NOMO-1 treated with DMSO at 0.1 percent for 48 hours (cell line): ENCODE results near the gene RBPJ.

Source experiments
- DNase-seq: peaks from one replicate; lab custom pipeline; 2025; ENCODE audit not compliant: unreplicated experiment; lab: John Stamatoyannopoulos, UW

RBPJ gene

DNA sequence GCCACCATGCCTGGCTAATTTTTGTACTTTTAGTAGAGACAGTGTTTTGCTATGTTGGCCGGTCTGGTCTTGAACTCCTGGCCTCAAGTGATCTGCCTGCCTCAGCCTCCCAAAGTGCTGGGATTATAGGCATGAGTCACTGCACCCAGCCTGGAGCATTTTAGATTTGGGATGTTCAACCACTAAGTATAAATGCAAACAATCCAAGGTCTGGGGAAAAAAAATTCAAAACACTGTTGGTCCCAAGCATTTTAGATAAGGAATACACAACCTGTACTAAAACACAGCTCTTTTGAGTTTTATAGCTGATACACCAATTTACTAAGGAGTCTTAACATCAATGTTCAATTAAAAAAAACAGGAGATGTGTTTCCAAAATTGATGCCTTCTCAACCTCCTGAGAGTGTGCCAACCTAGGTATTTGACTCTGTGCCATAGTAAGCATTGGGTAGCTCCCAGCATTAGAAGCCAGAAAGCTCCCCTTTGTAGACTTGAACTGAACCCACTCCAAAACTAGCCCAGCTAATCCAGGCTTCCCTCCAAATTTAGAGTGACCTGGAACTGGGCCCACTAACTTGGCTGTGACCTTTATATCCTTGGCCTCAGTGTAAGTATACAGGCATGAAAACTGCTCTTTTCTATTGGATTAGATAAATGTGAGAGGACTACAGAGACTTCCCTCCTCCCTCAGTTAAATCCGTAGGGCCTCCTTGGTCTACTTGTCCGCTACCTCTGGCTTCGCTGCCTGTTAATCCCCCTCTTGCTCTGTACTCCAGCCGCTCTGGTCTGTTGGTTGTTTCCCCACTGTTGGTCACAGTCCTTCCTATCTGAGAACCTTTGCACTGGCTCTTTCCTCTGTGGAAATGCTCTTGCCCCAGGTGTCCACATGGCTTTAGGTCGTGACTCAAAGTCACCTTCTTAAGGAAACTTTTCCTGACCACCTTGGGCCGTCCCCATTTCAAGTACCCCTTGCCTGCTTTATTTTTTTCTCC is 91.9 kb downstream of the RBPJ start:
- no peak for DNase-seq

DNA sequence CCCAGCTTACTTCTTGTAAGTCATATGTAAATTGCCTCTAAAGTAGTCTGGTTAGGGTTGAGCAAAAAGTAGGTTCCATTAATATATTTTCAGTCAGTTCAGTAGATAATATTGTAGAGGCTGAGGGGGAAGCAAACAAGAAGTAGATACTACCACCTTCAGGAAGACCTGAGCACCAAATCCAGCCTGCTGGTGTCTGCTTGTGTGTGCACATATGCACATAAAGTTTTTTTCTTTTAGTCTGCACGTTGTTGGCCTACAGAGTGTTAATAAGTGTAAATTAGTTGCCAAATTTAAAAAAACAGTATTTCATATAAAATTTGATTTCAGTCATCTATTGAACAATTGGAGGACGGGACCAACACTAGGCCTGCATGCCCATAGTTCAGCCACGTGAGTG is 92.8 kb downstream of the RBPJ start:
- DNase-seq: no peak

DNA sequence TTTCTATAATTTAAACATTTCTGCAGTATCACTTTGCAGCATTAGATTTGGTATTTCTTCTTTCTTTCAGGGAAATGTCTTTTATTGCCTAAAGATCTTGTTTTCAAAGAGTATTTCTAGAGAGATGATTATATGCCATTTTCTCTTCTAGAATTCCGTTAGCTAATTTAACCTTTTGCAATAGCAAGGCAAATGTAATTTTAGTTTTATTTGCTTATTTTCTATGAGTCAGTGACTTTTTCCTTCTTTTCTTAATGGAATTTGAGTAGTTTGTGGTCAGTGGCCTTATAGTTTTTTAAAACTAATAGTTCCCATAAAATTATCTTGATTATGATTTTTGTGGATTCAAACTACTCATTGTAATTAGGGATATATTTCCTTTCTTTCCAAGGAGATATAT is 97.3 kb downstream of the RBPJ start:
- DNase-seq: no peak

DNA sequence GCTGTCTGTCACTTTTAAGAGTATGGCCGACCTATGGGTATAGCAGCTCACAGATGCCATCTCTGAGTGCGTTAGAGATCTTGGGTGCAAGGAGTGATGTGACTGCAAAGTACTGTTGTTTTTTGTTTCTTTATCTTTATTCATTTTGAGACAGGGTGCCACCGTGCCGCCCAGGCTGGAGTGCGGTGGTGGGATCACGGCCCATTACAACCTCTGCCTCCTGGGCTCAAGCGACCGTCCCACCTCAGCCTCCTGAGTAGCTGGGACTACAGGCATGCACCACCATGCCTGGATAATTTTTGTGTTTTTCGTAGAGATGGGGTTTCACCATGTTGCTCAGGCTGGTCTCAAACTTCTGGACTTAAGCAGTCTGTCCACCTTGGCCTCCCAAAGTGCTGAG is 98.0 kb downstream of the RBPJ start:
- DNase-seq: no peak

DNA sequence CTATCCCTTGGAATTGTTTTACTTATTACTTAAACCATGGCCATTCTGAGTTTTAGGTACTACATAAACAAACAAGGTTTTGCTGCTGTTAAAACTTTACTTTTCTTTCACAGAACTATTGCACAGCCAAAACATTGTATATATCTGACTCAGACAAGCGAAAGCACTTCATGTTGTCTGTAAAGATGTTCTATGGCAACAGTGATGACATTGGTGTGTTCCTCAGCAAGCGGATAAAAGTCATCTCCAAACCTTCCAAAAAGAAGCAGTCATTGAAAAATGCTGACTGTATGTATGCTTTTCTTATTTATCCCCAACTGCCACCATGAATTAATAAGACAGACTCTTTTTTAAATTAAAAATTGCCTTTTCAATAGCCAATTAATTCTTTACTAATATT is 99.6 kb downstream of the RBPJ start:
- DNase-seq: no peak

DNA sequence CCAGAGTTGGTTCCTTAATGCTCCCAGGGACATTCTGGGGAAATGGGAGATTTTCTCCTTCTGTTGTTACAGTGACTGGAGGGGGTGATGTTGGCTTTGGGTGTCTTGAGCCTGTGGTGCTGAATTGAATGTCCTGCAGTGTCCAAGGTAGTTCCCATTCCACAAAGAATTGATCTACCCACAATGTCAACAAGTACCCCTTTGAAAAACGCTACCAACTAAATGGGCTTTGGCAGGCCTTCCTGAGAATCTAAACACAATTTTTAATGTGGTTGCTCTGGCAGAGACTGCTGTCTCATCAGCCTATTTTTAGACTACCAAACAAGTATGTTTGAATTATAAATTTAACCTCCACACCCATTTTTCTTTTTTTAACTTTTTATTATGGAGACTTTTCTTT is 100.1 kb downstream of the RBPJ start:
- DNase-seq: no peak

DNA sequence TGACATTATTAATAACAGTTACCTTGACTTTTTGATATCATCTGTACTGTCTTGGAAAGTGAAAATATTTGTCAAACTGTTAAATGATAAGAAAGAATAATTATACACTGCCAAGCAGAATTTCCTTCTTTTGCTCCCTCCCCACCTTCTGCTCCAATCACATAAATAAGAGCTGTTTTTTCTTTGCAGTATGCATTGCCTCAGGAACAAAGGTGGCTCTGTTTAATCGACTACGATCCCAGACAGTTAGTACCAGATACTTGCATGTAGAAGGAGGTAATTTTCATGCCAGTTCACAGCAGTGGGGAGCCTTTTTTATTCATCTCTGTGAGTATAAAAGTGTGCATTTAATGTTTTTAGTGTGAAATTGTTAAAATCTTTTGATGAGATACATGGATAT is 103.3 kb downstream of the RBPJ start:
- DNase-seq: no peak

DNA sequence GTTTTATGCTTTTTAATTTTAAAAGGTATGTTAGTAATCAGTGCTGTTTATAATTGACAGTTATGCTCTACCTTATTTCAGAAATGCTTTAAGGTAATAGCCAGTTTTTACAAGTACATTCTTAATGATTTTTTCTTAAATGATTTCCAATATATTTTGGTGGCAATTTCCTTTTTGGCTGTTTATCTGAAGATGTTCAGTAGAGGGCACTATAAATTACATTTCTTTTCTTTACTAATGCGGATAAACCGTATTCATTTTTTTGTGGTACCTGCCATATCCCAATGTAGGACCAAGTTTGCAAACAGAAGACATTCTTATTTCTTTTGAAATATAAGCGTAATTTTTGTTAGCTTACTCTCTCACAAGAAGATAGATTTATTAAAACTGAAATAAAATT is 104.0 kb downstream of the RBPJ start:
- no peak for DNase-seq

DNA sequence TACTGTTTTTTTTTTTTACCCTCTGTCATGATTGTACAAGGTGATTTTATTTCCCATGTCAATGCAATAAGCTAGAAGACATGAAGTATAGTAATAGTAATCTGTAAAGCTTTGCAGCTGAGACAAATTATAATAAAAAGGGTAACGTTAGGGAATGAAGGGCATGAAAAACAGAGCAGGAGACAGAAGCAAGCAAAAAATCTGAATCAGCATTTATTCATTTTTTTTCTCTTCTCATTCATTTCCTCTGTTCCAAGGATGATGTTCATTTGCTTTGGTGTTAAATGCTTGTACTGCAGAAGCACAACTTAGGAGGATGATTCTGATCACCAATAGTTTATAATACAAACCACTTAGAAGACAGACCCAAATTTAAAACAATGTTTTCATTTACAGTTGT is 105.1 kb downstream of the RBPJ start:
- no peak for DNase-seq

DNA sequence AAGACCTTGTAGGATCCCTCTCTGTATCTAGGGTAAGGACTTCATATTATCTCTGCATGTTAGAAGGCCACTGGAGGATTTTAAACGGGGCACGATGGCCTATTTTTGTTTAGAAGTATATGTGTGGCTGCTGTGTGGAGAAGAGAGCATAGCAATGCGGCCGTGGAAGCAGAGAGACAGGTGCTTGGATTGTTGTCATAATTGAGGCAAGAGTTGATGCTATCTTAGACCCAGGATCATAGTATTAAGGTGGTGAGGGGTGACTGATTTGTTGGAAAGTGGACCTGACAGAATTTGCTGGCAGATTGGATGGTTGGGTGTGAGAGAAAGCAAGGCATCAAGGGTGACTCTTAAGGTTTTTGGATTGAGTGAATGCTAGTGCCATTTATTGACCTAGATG is 106.1 kb downstream of the RBPJ start:
- no peak for DNase-seq

DNA sequence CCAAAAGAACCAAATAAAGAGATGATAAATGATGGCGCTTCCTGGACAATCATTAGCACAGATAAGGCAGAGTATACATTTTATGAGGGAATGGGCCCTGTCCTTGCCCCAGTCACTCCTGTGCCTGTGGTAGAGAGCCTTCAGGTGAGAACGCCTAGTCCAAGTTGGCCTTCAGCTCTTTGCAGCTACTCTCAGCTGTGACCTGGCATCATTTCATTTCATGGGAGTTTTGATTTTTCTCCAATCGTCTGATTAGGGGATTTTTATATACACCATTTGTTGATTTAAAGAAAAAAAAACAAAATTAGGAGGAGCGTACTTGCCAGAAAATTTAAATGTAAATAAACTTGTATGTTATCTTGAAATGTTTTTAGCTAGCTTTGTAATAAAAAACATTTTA is 109.1 kb downstream of the RBPJ start:
- DNase-seq: no peak

DNA sequence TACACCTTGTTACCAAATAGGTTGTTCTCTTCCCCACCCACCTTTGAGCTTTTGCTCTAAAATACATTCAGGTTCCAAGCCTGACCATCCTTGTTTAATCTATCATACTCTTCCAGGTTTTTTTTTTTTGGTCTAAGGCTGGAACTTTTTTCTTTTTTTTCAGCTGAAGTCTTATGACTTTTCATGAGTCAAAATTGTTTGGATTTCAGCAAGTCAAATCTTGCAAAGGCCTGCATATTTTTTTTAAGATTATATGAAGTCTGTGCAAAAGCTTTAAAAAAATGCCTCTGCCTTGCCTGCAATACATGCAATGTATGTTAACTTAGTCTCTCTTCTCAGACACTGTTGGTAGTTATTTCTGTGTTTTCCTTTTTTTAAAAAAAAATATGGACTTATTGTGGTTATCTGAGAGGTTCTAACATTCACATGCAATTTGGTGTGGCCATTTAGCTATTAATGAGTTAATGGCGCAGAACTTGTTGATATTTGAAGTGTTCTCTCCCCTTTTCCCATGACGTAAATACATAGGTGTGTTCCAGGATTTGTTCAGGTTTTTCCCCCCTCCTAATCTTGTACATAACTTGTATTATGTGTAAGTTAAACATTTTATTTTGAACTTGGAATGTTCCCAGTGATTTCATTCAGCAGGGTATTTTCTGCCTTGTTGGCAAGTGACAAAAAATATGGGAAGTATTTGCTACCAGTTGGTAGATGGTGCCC is 110.8 kb downstream of the RBPJ start:
- no peak for DNase-seq

DNA sequence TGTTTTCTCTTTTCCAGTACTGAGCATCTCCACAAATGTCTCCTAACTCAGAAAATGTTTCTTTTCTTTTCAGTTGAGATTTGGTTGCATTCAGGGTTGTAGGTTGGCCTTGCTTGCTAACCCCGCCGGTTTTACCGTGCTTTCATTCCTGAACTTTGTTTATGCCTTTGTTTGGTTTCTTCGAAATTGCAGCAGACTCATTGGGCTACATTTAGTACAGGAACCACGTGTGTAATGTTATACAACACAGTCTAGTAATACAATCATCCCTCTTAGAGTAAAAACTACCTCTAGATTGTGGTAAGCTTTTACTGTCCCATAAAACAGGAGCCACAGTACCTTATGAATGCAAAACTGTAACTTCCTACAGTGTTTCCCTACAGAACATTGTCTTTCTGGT is 111.6 kb downstream of the RBPJ start:
- no peak for DNase-seq

DNA sequence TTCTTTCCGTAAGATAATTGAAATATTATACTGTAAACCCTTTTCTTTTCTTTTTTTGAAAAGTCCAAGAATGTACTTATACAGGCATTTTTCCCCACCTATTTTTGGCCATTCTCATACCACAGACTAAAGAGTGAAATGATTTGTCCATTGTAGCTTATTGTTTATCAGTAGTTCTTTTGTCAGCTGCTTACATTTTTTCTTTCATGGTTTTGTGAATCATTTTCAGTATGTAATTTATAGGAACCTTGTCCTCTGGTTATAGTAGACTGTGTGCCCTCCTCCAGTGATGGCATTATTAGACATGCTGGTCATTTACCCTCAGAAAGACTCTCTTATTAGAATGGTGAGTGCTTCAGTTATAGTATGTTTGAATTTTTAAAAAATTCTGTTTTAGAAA is 112.7 kb downstream of the RBPJ start:
- no peak for DNase-seq

DNA sequence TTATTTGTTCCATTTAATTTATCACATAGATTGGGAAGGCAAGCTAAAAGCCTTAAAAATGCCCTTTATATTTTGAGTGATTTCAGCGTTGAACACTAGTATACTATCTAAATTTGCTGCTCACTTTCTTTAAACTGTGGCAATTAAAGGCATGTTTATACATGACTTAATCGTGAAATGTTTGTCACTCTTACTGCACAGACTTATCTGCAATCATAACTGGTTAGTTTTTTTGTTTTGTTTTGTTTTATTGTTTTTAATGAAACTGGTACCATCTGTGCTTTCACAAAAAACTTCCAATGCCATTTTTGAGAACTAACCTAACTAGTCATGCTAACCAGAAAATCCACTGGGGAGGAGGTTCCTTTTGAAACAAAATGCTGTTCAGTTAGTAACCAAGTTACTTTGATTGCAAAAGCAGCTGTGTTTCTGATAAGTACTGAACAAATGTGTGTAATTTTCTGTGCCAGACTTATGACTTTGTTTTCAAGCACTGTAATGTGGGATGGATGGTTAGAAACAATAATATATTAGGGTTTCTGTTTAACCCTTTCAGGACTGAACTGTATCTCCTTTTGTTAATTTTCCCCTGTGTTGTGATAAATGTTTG is 113.3 kb downstream of the RBPJ start:
- DNase-seq: no peak

DNA sequence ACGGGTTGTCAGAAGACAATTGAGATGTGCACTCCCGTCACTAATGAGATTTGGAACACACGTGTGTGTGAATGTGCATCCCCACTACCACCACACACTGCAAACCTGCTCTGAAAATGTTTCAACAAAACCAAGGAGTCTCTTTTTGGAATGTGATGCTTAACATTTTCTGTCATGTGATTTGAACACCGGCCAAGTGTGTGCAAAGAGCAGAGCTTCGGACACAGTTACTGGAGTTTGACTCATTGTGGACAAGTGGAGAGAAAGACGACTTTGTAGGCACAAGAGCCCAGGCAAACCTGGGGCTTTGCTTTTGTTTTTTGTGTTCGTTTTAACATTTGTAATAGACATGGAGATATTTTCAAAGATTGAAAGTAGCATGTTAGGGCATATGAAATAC is 120.3 kb downstream of the RBPJ start:
- DNase-seq: no peak

DNA sequence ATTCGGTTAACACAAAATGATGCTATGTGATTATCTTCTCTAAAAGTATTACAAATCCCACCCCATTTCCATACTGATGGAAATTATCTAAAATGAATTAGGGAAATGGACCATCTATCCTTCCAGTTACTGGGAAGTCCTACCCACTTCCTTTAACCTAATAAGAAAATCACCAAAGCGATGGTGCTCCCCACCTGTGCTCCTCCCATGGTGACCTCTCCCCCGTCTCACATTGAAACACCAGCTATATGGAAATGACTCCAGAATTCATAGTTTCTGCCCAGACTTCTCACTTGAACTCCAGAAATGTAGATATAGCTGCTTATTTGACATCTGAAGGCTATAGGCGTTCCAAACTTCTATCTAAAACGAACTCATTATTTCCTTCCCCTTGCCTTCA is 121.0 kb downstream of the RBPJ start:
- no peak for DNase-seq

DNA sequence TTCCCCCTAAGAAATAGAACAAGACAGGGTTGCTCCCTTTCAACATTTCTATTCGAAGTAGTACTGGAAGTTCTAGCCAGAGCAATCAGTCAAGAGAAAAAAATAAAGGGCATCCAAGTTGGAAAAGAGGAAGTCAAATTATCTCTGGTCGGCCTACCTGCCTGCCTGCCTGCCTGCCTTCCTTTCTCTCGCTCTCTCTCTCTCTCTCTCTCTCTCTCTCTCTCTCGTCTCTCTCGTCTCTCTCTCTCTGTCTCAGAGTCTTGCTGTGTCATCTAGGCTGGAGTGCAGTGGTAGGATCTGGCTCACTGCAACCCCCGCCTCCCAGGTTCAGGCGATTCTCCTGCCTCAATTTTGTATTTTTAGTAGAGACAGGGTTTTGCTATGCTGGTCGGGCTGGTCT is 126.6 kb downstream of the RBPJ start:
- no peak for DNase-seq

DNA sequence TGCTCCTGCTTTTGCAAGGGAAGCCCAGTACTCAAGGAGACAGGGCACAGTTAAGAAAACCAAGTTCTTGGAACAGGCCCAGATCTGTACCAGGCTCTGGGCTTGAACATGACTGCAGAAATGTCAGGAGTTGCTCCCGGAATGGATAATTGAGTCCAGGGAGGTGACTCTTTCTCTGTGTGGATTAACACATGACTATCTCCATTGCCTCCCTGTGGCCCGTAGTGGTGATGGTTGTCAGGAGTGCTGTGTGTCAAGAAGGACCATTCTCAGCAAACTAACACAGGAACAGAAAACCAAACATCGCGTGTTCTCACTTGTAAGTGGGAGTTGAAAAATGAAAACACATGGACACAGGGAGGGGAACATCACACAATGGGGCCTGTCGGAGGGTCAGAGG is 129.6 kb downstream of the RBPJ start:
- no peak for DNase-seq

DNA sequence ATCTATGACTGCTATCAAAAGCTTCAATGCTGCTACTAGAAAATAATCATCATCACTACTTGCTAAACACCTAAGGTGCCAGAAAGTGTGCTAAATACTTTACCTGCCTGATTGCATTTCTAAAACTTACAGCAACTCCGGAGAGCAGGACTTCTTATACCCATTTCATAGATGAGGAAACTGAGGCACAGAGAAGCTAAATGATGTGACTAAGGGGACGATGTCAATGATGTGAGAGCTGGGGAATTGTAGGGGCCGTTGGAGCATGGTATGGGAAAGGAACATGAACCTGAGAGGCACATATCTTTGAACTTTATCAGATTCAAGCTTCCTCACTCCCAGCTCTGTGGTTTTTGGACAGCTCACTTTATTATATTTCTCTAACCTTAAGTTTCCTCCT is 130.8 kb downstream of the RBPJ start:
- DNase-seq: no peak

DNA sequence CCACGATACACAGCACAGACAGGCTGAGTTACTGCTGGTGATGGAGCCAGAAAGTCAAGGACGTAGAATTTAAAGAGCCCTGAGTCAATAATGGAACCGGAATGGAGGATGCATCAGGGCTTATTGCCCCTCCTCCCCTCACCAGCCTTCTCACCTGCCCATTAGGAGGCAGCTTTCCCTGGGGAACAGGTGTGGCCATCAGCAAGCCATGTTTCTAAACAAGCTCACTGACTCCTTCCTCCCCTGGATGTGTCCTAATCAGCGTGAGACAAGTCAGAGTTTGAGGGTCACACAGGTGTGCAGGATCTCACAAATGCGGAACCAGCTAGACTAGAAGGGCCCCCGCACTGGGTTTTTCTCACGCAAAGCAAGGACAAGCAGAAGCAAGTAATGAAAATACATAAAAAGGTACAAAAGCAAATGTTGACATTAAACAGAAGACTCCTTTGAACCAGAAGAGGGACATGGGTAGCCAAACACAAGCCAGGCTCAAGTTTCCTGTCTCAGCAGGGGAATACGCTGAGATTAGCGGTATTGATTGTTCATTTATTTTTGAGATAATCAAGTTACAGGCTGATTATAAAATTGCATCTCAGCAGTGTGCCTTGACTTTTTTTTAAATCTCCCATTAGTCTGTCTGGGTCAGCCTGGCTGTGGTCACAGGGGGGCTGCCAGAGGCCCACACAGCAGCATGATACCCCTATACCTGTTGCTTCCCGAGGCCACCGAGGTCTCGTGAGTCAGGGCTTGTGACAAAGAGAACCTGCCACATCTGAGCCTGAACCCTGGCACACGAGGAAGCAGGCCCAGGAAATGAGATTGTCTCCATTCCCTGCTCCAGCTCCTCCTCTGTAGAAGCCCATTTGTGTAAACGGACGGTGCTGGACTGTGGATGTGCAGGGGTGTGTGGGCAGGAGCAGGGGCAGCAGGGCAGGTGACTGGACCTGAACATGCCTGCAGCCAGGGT is 132.0 kb downstream of the RBPJ start:
- no peak for DNase-seq
